Loucy (cell line): ENCODE measurements around the gene GLT8D1.

Experiments
- CTCF ChIP-seq: fragments of 200-600 bp; sonication (generic); conservative IDR thresholded peaks from 2 replicates; pipeline ENCODE4 v1.5.1; 2014; ENCODE audit warnings: mild to moderate bottlenecking, antibody characterized with exemption, low read length
- EZH2phosphoT487 ChIP-seq: fragments of 200-600 bp; IDR thresholded peaks from 2 replicates; pipeline ENCODE4 v1.6.1; 2018; ENCODE audit warnings: antibody characterized with exemption, mild to moderate bottlenecking, moderate library complexity, borderline replicate concordance

- TF ChIP-seq CTCF (no peak), EZH2phosphoT487 (no peak)
Observed at GRCh38 chr3:52683611-52684010, 22.0 kb downstream of the GLT8D1 start.
